Tibial nerve (tissue), 4 donors: Measurements from ENCODE around the gene CERS6. TPM values are rescaled to one million over a fixed set of nuclear protein-coding genes. Genes with fewer than 3 reads are reported as not detected.

Experiments
- DNase-seq, 2 donors: peaks; one replicate each; pipeline ENCODE4 v3.0.0-alpha.2; 2019; ENCODE audit warnings: low spot score in 2 of 2
- H3K27ac ChIP-seq, 4 donors: fragments of 200-600 bp; sonication (generic) in 3 of 4; one replicate each; pipeline ENCODE4 v1.5.1; 2017 to 2019; ENCODE audit warnings: mild to moderate bottlenecking in 1 of 4
- H3K27me3 ChIP-seq, 2 donors: fragments of 200-600 bp; sonication (generic) in 1 of 2; one replicate each; pipeline versions ENCODE4 v1.5.1 to v1.6.0; 2017 to 2019
- H3K36me3 ChIP-seq, 3 donors: fragments of 200-600 bp; sonication (generic); one replicate each; pipeline ENCODE4 v1.5.1; 2018 to 2019
- H3K4me1 ChIP-seq, 4 donors: fragments of 200-600 bp; sonication (generic) in 3 of 4; one replicate each; pipeline ENCODE4 v1.5.1; 2017 to 2019
- H3K4me3 ChIP-seq, 4 donors: fragments of 200-600 bp; sonication (generic) in 3 of 4; one replicate each; pipeline ENCODE4 v1.5.1; 2017 to 2019; ENCODE audit warnings: mild to moderate bottlenecking in 1 of 4, moderate library complexity in 1 of 4
- H3K9me3 ChIP-seq, 4 donors: fragments of 200-600 bp; sonication (generic) in 3 of 4; one replicate each; pipeline ENCODE4 v1.5.1; 2017 to 2019
- CTCF ChIP-seq, 5 experiments: fragments of 200-600 bp in 3 of 5; fragments of 450-650 bp in 2 of 5; sonication (generic) in 3 of 5; IDR thresholded peaks; one replicate each; pipeline ENCODE4 v1.5.1; 2016 to 2019; ENCODE audit warnings: antibody characterized with exemption in 5 of 5, mild to moderate bottlenecking in 3 of 5, moderate library complexity in 2 of 5
- EP300 ChIP-seq, 2 donors: sonication (generic); formaldehyde crosslinking; IDR thresholded peaks; one replicate each; pipeline ENCODE4 v1.6.1; 2017; ENCODE audit warnings: antibody characterized with exemption in 2 of 2, mild to moderate bottlenecking in 1 of 2
- POLR2A ChIP-seq, 2 donors: fragments of 450-650 bp; IDR thresholded peaks; one replicate each; pipeline ENCODE4 v1.6.1; 2017; ENCODE audit warnings: antibody characterized with exemption in 2 of 2, mild to moderate bottlenecking in 2 of 2, moderate library complexity in 2 of 2
- WGBS, 2 donors: methylation state at CpG; one replicate each; pipeline ENCODE4 v1.1.5; 2018; 5-methylcytosine and 5-hydroxymethylcytosine counted together
- total RNA-seq, 4 donors: library from RNA; depleted of rRNA; stranded (reverse); fragments of >200 nt; gene quantifications; one replicate each; pipeline ENCODE4 v1.1.0, GENCODE V29; 2016

Gene CERS6
- total RNA-seq, 4 donors from 2014 or later, result 37.7 to 38.7 (median 37.8) TPM

DNA sequence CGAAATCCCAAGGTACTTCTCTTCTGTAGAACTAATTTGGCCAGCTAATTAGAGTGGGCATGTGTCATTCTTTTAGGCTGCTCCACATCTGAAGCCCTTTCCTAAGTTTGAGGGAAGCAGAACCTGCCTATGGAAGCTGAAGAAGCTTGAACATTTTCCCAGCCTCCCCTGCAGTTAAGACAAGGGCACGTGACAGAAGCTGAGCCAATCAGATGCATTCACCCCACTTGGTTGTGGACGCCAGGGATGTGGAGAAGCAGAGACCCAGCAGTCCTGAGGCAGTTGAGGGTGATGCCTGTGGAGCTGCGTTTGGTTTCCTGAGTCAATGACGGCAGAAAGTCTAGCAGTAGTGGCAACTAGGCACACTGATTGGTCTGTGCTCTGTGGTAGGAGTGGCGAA, 26.1 kb upstream of the CERS6 start:
- Histone ChIP-seq H3K27ac (no peak overlapping the region), H3K9me3 (no peaks in the 10 kb centered on the region), H3K27me3 (no peaks in the 10 kb centered on the region), H3K4me1 (no peaks in the 10 kb centered on the region), H3K4me3 (no peak overlapping the region), H3K36me3 (no peaks in the 10 kb centered on the region)
- no peak for DNase-seq
- TF ChIP-seq POLR2A (IDR thresholded peaks at IDR 0.05) (no peak), CTCF (IDR thresholded peaks at IDR 0.05) (no peak), EP300 (IDR thresholded peaks at IDR 0.05) (no peak)
- WGBS, 2 donors, result 85% methylated on average over 4 to 6 of the region's 6 CpGs

GRCh38 chr2:168430431-168430830, 25.6 kb upstream of the CERS6 start:
- TF ChIP-seq CTCF (IDR thresholded peaks at IDR 0.05), result no peak
- no peak for TF ChIP-seq POLR2A (IDR thresholded peaks at IDR 0.05)
- no peak for TF ChIP-seq EP300 (IDR thresholded peaks at IDR 0.05)
- no peak overlapping the region for H3K27ac ChIP-seq
- no peaks in the 10 kb centered on the region for H3K9me3 ChIP-seq
- DNase-seq, result no peak
- no peaks in the 10 kb centered on the region for H3K27me3 ChIP-seq
- 43 to 48% methylated on average over 3 of the region's 3 CpGs for WGBS, 2 donors
- no peaks in the 10 kb centered on the region for H3K4me1 ChIP-seq
- H3K36me3 ChIP-seq, result no peaks in the 10 kb centered on the region
- no peak overlapping the region for H3K4me3 ChIP-seq

DNA sequence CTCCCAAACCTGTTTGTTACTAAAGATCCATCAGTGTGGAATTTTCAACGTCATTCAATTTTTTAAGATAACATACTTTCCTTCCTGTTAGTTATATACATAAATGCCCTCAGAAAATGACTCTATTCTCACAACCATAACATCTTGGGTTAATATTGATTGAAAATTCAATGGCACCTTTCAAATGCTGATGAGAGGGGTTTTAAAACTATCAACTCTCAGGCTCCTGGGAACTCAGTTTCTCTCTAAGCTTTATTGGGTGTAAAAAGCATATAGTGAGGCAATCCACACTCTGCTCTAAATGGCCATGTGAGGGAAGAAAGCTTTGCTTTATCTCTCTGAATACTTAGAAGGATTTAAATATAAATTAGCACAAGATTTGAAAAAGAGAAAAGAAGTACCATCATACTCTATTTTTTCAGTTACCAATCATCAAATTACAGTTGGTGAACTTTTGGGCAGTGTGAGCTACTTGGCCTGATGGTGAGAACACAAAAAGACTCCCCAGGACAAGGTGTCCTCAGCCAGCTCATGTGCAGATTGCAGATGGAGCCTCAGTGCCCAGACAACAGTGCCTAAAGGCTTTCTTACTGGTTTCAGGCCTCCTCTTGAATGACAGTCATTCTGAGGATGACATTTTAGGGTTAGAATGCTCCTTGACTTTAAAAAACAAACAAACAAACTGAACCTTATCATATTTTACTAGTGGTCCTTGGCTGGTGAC, 24.6 kb upstream of the CERS6 start:
- Histone ChIP-seq H3K4me1 (no peaks in the 10 kb centered on the region), H3K27ac (no peak overlapping the region), H3K4me3 (no peak overlapping the region), H3K9me3 (no peaks in the 10 kb centered on the region), H3K27me3 (no peaks in the 10 kb centered on the region), H3K36me3 (no peaks in the 10 kb centered on the region)
- TF ChIP-seq EP300 (IDR thresholded peaks at IDR 0.05), result no peak
- no peak for TF ChIP-seq POLR2A (IDR thresholded peaks at IDR 0.05)
- TF ChIP-seq CTCF (IDR thresholded peaks at IDR 0.05), result no peak
- WGBS, 2 donors, result 76 to 77% methylated on average over 1 of the region's 1 CpG
- DNase-seq, result no peak

DNA sequence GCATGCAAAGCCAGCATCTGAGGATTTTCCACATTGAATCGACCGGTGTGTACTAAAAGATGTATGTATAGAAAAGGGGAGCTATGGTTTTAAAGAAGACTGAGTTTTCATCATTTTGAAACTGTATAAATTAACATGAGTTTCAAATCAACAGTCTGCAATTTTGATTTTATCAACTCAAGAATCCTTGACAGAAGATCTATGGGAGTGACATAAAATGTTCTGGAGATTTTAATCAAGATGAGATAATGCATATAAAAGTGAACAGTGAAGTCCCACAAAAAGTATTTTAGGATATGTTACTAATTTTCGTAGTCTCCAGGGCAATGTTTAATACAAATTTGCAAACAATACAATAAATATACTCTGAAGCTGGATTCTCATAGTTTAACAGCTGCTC, 24.0 kb upstream of the CERS6 start:
- H3K4me3 ChIP-seq, result no peak overlapping the region
- H3K27ac ChIP-seq, result no peak overlapping the region
- no peaks in the 10 kb centered on the region for H3K9me3 ChIP-seq
- TF ChIP-seq POLR2A (IDR thresholded peaks at IDR 0.05), result no peak
- TF ChIP-seq CTCF (IDR thresholded peaks at IDR 0.05), result no peak
- TF ChIP-seq EP300 (IDR thresholded peaks at IDR 0.05), result no peak
- WGBS, 2 donors, result 85 to 87% methylated on average over 3 of the region's 3 CpGs
- no peak for DNase-seq
- no peaks in the 10 kb centered on the region for H3K27me3 ChIP-seq
- H3K4me1 ChIP-seq, result no peaks in the 10 kb centered on the region
- H3K36me3 ChIP-seq, result no peaks in the 10 kb centered on the region

DNA sequence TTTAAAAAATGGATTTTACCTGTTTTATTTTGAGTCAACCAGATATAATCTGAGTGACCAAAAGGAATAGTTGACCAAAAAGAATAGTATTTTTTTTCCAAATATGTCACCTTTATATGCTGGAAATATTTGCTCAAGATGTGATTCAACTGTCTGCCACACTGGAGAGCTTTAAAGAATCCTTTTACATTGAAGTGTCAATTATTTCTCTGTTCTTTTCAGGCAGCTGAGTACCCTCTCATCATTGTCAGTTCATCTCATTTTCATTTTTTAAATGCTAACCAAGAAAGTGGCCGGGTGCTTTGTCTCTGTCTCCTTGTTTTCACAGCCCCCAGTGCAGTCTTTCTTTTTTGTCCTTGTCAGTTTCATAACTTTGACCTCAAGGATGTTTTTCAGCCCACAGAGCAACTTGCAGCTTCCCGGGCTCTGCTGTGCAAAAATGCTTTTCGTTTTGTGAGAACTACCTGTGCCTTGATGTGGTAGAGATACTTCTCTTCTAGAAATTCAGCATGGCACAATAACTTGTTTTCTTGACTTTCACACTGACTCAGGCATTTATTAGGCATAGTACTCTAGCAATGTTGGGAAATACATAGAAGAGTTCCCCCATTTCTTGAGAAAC, 23.4 kb upstream of the CERS6 start:
- Histone ChIP-seq H3K9me3 (no peaks in the 10 kb centered on the region), H3K36me3 (no peaks in the 10 kb centered on the region), H3K27me3 (no peaks in the 10 kb centered on the region), H3K27ac (no peak overlapping the region), H3K4me3 (no peak overlapping the region), H3K4me1 (no peaks in the 10 kb centered on the region)
- TF ChIP-seq EP300 (IDR thresholded peaks at IDR 0.05) (no peak), CTCF (IDR thresholded peaks at IDR 0.05) (no peak), POLR2A (IDR thresholded peaks at IDR 0.05) (no peak)
- no peak for DNase-seq
- WGBS, 2 donors, result 56% methylated on average over 3 of the region's 3 CpGs
